Eye (tissue), 1 donor: Measurements from ENCODE around the gene TOMM20L.
A peak's percentile ranks its signal among the peaks of the same experiment; 100 is the strongest.
"Not testable (repeated sequence)": the region's sequence is repeated elsewhere in the genome, so short reads cannot be mapped to it uniquely, and the experiment has no call there.

ENCODE experiments used
- DNase-seq: peaks from one replicate; pipeline ENCODE4 v3.0.0-alpha.2; 2015

TOMM20L gene

GRCh38 chr14:58395812-58396788 lies at the start of gene TOMM20L:
Gene TOMM20L, plus strand, starts transcription at chr14:58395930. Its CDS starts 28 bp downstream, at chr14:58395958.
- peak; percentile 91 for DNase-seq

- DNase-seq: no peak
Observed at GRCh38 chr14:58353516-58354299, 42.0 kb upstream of the TOMM20L start.

GRCh38 chr14:58354808-58355207 lies 40.9 kb upstream of the TOMM20L start:
- no peak for DNase-seq

GRCh38 chr14:58356268-58356667 lies 39.5 kb upstream of the TOMM20L start:
- no peak for DNase-seq

- DNase-seq: not testable (repeated sequence)
Observed at GRCh38 chr14:58362272-58362671, 33.5 kb upstream of the TOMM20L start.

- DNase-seq: peak; percentile 11
Observed at GRCh38 chr14:58362798-58363412, 32.8 kb upstream of the TOMM20L start.

- DNase-seq: no peak
Observed at GRCh38 chr14:58364316-58364715, 31.4 kb upstream of the TOMM20L start.

GRCh38 chr14:58367296-58367695 lies 28.4 kb upstream of the TOMM20L start:
- DNase-seq: no peak

GRCh38 chr14:58368956-58369355 lies 26.8 kb upstream of the TOMM20L start:
- no peak for DNase-seq

GRCh38 chr14:58376791-58377190 lies 18.9 kb upstream of the TOMM20L start:
- peak; percentile 86 for DNase-seq

- no peak for DNase-seq
Observed at GRCh38 chr14:58390830-58391229, 4.9 kb upstream of the TOMM20L start.

- no peak for DNase-seq
Observed at GRCh38 chr14:58395562-58395811, 243 bp upstream of the TOMM20L start.

- no peak for DNase-seq
Observed at GRCh38 chr14:58397156-58397555, 1.4 kb downstream of the TOMM20L start.

GRCh38 chr14:58398495-58398894 lies 2.8 kb downstream of the TOMM20L start:
- DNase-seq: no peak

- no peak for DNase-seq
Observed at GRCh38 chr14:58398895-58399294, 3.2 kb downstream of the TOMM20L start.

GRCh38 chr14:58401587-58401986 lies 5.9 kb downstream of the TOMM20L start:
- DNase-seq: no peak

GRCh38 chr14:58408681-58409215 lies 13.0 kb downstream of the TOMM20L start:
- no peak for DNase-seq

- no peak for DNase-seq
Observed at GRCh38 chr14:58414845-58415244, 19.1 kb downstream of the TOMM20L start.

- no peak for DNase-seq
Observed at GRCh38 chr14:58415636-58416547, 20.2 kb downstream of the TOMM20L start.

GRCh38 chr14:58416934-58417333 lies 21.2 kb downstream of the TOMM20L start:
- not testable (repeated sequence) for DNase-seq

GRCh38 chr14:58426670-58427280 lies 31.0 kb downstream of the TOMM20L start:
- no peak for DNase-seq
